ENCODE results near the gene ETV3L.
A peak's percentile ranks its signal among the peaks of the same experiment; 100 is the strongest.

The ETV3L gene

GRCh38 chr1:157090196-157090647 lies 9.4 kb downstream of the ETV3L start:
- POLR2A ChIA-PET (ENCODE audit: low non-redundant PET): interaction anchor here (1.0 kb wide), 1 partner anchor 15 kb away, joined by 4 read pairs; no protein-coding TSS in a partner anchor

DNA sequence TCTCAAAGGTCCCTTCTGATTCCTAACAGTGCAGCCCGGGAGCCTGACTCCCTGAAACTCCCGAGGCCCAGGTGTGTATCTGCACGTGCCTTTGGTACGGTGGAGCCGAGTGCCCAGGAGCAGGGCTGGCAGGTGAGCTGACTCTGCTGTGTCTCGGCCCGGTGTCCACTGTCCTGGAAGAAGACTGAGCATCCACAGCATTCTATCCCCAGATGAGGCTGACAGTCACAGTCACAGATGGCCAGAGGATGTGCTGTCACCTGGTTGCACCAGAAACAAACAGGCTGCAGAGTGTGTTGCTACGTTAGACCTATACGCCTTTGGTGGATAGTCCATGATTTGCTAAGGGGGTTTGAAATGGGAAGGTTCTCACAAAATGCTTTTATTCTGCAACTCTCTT lies 9.8 kb downstream of the ETV3L start:
- no peak for TF ChIP-seq CTCF (conservative IDR thresholded peaks at IDR 0.05; ENCODE audit: low read depth)
- DNase-seq (ENCODE audit: low spot score): no peak
- CTCF ChIA-PET: interaction anchor here (0.5 to 3.2 kb wide), 23 partner anchors 8 to 954 kb away, joined by 3 to 154 read pairs (median 4); partner anchors contain the start of gene ETV3L
- no peak overlapping the region for H3K27ac ChIP-seq
- POLR2A ChIA-PET (ENCODE audit: low non-redundant PET): interaction anchor here (1.0 kb wide), 1 partner anchor 15 kb away, joined by 4 read pairs; no protein-coding TSS in a partner anchor

More at GRCh38 chr1:157090196-157090647, 9.4 kb downstream of the ETV3L start:
- H3K27ac ChIP-seq: no peak overlapping the region
- CTCF ChIA-PET: interaction anchor here (0.5 to 3.2 kb wide), 27 partner anchors 8 to 953 kb away, joined by 3 to 154 read pairs (median 4); partner anchors contain the start of gene ETV3L
- DNase-seq (ENCODE audit: low spot score): peak; percentile 75
- TF ChIP-seq CTCF (conservative IDR thresholded peaks at IDR 0.05; ENCODE audit: low read depth): peak; percentile 92

DNA sequence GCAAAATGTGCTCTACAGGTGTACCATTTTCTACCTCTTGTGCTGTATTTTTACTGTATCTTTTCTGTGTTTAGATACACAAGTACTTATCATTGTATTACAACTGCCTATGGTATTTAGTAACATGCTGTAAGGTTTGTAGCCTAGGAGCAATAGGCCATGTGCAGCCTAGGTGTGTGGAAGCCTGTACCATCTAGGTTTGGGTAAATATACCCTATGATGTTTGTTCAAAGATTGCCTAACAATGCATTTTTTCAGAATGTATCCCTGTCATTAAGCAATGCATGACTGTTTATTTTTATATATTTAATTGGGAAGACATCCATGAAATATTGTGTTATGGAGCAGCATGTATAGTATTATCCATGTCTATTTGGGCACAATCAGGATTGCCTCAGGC lies 11.0 kb downstream of the ETV3L start:
- ChIA-PET POLR2A (ENCODE audit: low non-redundant PET) (no interaction called here), CTCF (interaction anchor here (1.1 to 4.0 kb wide), 2 partner anchors 67 to 140 kb away, joined by 6 to 44 read pairs; no protein-coding TSS in a partner anchor)
- DNase-seq (ENCODE audit: low spot score): no peak
- no peak overlapping the region for H3K27ac ChIP-seq
- no peak for TF ChIP-seq CTCF (conservative IDR thresholded peaks at IDR 0.05; ENCODE audit: low read depth)

DNA sequence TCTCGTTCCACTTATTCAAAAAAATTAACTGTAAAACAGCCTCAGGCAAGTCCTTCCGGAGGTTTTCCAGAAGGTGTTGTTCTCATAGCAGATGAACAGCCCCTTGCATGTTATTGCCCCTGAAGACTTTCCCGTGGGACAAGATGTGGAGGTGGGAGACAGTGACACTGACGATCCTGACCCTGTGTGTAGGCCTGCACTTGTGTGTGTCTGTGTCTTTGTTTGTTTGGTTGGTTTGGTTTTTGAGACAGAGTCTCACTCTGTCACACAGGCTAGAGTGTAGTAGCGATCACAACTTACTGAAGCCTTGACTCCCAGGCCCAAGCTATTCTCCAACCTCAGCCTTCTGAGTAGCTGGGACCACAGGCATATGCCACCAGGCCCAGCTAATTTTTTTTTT lies 12.6 kb downstream of the ETV3L start:
- CTCF ChIA-PET: interaction anchor here (4.0 kb wide), 1 partner anchor 69 kb away, joined by 44 read pairs; no protein-coding TSS in a partner anchor
- no peak overlapping the region for H3K27ac ChIP-seq
- no peak for DNase-seq (ENCODE audit: low spot score)
- TF ChIP-seq CTCF (conservative IDR thresholded peaks at IDR 0.05; ENCODE audit: low read depth): no peak
- POLR2A ChIA-PET (ENCODE audit: low non-redundant PET): no interaction called here

DNA sequence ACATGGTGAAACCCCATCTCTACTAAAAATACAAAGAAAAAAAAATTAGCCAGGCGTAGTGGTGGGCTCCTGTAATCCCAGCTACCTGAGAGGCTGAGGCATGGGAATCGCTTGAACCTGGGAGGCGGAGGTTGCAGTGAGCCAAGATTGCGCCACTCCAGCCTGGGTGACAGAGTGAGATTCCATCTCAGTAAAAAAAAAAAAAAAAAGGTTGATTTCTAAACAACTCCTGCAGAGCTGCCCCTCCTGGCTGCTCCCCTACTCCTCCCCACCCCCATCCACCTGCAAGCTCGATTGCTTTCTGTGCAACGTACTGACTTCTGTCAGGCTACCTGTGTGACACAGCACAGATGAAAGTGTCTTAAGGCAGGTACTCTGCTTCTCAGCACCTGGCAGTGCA lies 13.3 kb downstream of the ETV3L start:
- H3K27ac ChIP-seq: no peak overlapping the region
- DNase-seq (ENCODE audit: low spot score): no peak
- ChIA-PET CTCF (interaction anchor here (0.6 to 4.0 kb wide), 2 partner anchors 13 to 69 kb away, joined by 4 to 44 read pairs; no protein-coding TSS in a partner anchor), POLR2A (ENCODE audit: low non-redundant PET) (no interaction called here)
- TF ChIP-seq CTCF (conservative IDR thresholded peaks at IDR 0.05; ENCODE audit: low read depth): no peak

- POLR2A ChIA-PET (ENCODE audit: low non-redundant PET): no interaction called here
- no peak for TF ChIP-seq CTCF (conservative IDR thresholded peaks at IDR 0.05; ENCODE audit: low read depth)
- H3K27ac ChIP-seq: no peak overlapping the region
- DNase-seq (ENCODE audit: low spot score): no peak
- CTCF ChIA-PET: interaction anchor here (0.6 to 4.0 kb wide), 2 partner anchors 70 to 1567 kb away, joined by 4 to 44 read pairs; no protein-coding TSS in a partner anchor
Observed at GRCh38 chr1:157085421-157085820, 14.2 kb downstream of the ETV3L start.

Data from RWPE1 (cell line).